GM12878 (cell line): ENCODE measurements around the gene SORCS2.

Experiments
- ASH2L ChIP-seq: fragments of 300-600, 200-600 bp; sonication (generic); IDR thresholded peaks from 2 replicates; pipeline ENCODE4 v1.6.1; 2017; ENCODE audit warnings: low read depth, mild to moderate bottlenecking, borderline replicate concordance
- CREM ChIP-seq: IDR thresholded peaks from 2 replicates; pipeline ENCODE4 v1.6.1; 2014; ENCODE audit warnings: antibody characterized with exemption, low read depth
- CTCF ChIP-seq, 3 experiments: IDR thresholded peaks in 2 of 3; conservative IDR thresholded peaks in 1 of 3; 2 replicates each; pipeline ENCODE4 v1.5.1; 2011; ENCODE audit warnings: low read depth in 3 of 3, low read length in 3 of 3, mild to moderate bottlenecking in 3 of 3, control low read depth in 2 of 3, moderate library complexity in 2 of 3, inconsistent platforms in 1 of 3, mixed read lengths in 1 of 3; ENCODE audit not compliant: control insufficient read depth in 2 of 3, insufficient read depth in 1 of 3; ENCODE audit errors: extremely low read depth in 1 of 3
- DPF2 ChIP-seq: fragments of 450-650 bp; IDR thresholded peaks from 2 replicates; pipeline ENCODE4 v1.6.1; 2017; ENCODE audit warnings: mild to moderate bottlenecking
- ETV6 ChIP-seq, 2 experiments: fragments of 450-650 bp in 1 of 2; IDR thresholded peaks in 1 of 2; conservative IDR thresholded peaks in 1 of 2; 2 replicates each; pipeline ENCODE4 v1.6.1; 2014; ENCODE audit warnings: antibody characterized with exemption in 1 of 2, borderline replicate concordance in 1 of 2, low read depth in 1 of 2, mild to moderate bottlenecking in 1 of 2, moderate library complexity in 1 of 2
- EZH2 ChIP-seq: IDR thresholded peaks from 2 replicates; pipeline ENCODE4 v1.6.1; 2012; ENCODE audit warnings: low read depth, mild to moderate bottlenecking, control low read depth, inconsistent platforms, low read length, borderline replicate concordance; ENCODE audit not compliant: control insufficient read depth
- FOS ChIP-seq: IDR thresholded peaks from 3 replicates; pipeline ENCODE4 v1.6.1; 2011; ENCODE audit warnings: borderline replicate concordance; ENCODE audit not compliant: insufficient read length; ENCODE audit errors: extremely low read depth
- MAX ChIP-seq: IDR thresholded peaks from 2 replicates; pipeline ENCODE4 v1.6.1; 2012; ENCODE audit warnings: low read depth, low read length, improper control_type of control experiment
- SREBF1 ChIP-seq: IDR thresholded peaks from 2 replicates; pipeline ENCODE4 v1.6.1; 2012; ENCODE audit warnings: mild to moderate bottlenecking, low read length

GRCh38 chr4:7752649-7753048 lies 560.3 kb downstream of the SORCS2 start:
- TF ChIP-seq SREBF1 (no peak), CTCF (IDR thresholded peaks at IDR 0.05 in 2 of 3, conservative IDR thresholded peaks at IDR 0.05 in 1 of 3; ENCODE audit: control insufficient read depth in 2 of 3, extremely low read depth in 1 of 3, insufficient read depth in 1 of 3, low read depth in 3 of 3, low read length in 3 of 3) (no peak), ASH2L (no peak), ETV6 (conservative IDR thresholded peaks at IDR 0.05 in 1 of 2, IDR thresholded peaks at IDR 0.05 in 1 of 2; ENCODE audit: borderline replicate concordance in 1 of 2, low read depth in 1 of 2) (no peak), DPF2 (no peak), MAX (no peak), FOS (no peak), CREM (no peak), EZH2 (no peak)
